GM21360 (cell line): ENCODE measurements around the gene SLC25A29.
"Not testable (repeated sequence)": the region's sequence is repeated elsewhere in the genome, so short reads cannot be mapped to it uniquely, and the experiment has no call there.

Experiments used
- ATAC-seq: cut with Tn5 transposase; IDR thresholded peaks from one replicate; pipeline ENCODE4 v1.9.1; 2021; ENCODE audit warnings: mild to moderate bottlenecking, moderate library complexity; ENCODE audit not compliant: unreplicated experiment

SLC25A29 gene

GRCh38 chr14:100295376-100296105 is 10.7 kb downstream of the SLC25A29 start:
- no peak for ATAC-seq

- ATAC-seq, result no peak
These were observed 11.3 kb downstream of the SLC25A29 start for GRCh38 chr14:100294963-100295330.

GRCh38 chr14:100294213-100294962 is 11.9 kb downstream of the SLC25A29 start:
- peak; percentile 41 for ATAC-seq

- ATAC-seq, result no peak
These were observed 12.6 kb downstream of the SLC25A29 start for GRCh38 chr14:100293497-100294212.

GRCh38 chr14:100292776-100293461 is 13.3 kb downstream of the SLC25A29 start:
- no peak for ATAC-seq

- ATAC-seq, result no peak
These were observed 13.9 kb downstream of the SLC25A29 start for GRCh38 chr14:100292301-100292775.

GRCh38 chr14:100291305-100292075 is 14.8 kb downstream of the SLC25A29 start:
- ATAC-seq, result no peak

- ATAC-seq, result no peak
These were observed 15.5 kb downstream of the SLC25A29 start for GRCh38 chr14:100290607-100291304.

- ATAC-seq, result no peak
These were observed 16.2 kb downstream of the SLC25A29 start for GRCh38 chr14:100289916-100290606.

- no peak for ATAC-seq
These were observed 17.7 kb downstream of the SLC25A29 start for GRCh38 chr14:100288382-100289185.

GRCh38 chr14:100287998-100288295 is 18.3 kb downstream of the SLC25A29 start:
- ATAC-seq, result not testable (repeated sequence)

- ATAC-seq, result no peak
These were observed 18.8 kb downstream of the SLC25A29 start for GRCh38 chr14:100287202-100287997.

GRCh38 chr14:100286484-100287191 is 19.6 kb downstream of the SLC25A29 start:
- no peak for ATAC-seq

GRCh38 chr14:100285913-100286400 is 20.3 kb downstream of the SLC25A29 start:
- no peak for ATAC-seq

- ATAC-seq, result peak; percentile 87
These were observed 21.0 kb downstream of the SLC25A29 start for GRCh38 chr14:100285021-100285912.
